ENCODE data around the gene KEL.

Gene KEL

GRCh38 chr7:142898377-142899170 is 63.6 kb downstream of the KEL start:
- DNase-seq (ENCODE audit: low read depth): no peak

- no peak for DNase-seq (ENCODE audit: low read depth)
These were observed 64.5 kb downstream of the KEL start for GRCh38 chr7:142897691-142898090.

GRCh38 chr7:142896741-142897379 is 65.3 kb downstream of the KEL start:
- no peak for DNase-seq (ENCODE audit: low read depth)

- no peak for DNase-seq (ENCODE audit: low read depth)
These were observed 66.0 kb downstream of the KEL start for GRCh38 chr7:142896151-142896550.

- DNase-seq (ENCODE audit: low read depth): no peak
These were observed 67.1 kb downstream of the KEL start for GRCh38 chr7:142894985-142895593.

- no peak for DNase-seq (ENCODE audit: low read depth)
These were observed 67.8 kb downstream of the KEL start for GRCh38 chr7:142894112-142894984.

GRCh38 chr7:142892951-142893350 is 69.2 kb downstream of the KEL start:
- no peak for DNase-seq (ENCODE audit: low read depth)

GRCh38 chr7:142891490-142892082 is 70.6 kb downstream of the KEL start:
- no peak for DNase-seq (ENCODE audit: low read depth)

Measured in stimulated activated CD8-positive, alpha-beta memory T cell treated with anti-CD3 and anti-CD28 coated beads, Interleukin-12 subunit alpha, Interleukin-12 subunit beta, amount 100 ng/mL, for 1 hour (primary cell).